Left ventricle myocardium inferior (tissue), 1 donor: ENCODE measurements around the gene HSPA12A. TPM values are rescaled to one million over a fixed set of nuclear protein-coding genes. Genes with fewer than 3 reads are reported as not detected.
A peak's percentile ranks its signal among the peaks of the same experiment; 100 is the strongest.

Source experiments
- DNase-seq: peaks from one replicate; pipeline ENCODE4 v3.0.0-alpha.2; 2020
- H3K27ac ChIP-seq: fragments of 200-600 bp; replicated peaks from 2 replicates; pipeline ENCODE4 v1.8.0; 2021
- H3K27me3 ChIP-seq: fragments of 200-600 bp; 2 replicates; pipeline ENCODE4 v1.8.0; 2021; ENCODE audit warnings: low read depth
- H3K36me3 ChIP-seq: fragments of 200-600 bp; 2 replicates; pipeline ENCODE4 v1.8.0; 2021
- H3K4me1 ChIP-seq: fragments of 200-600 bp; 2 replicates; pipeline ENCODE4 v1.8.0; 2021
- H3K4me3 ChIP-seq: fragments of 200-600 bp; 2 replicates; pipeline ENCODE4 v1.8.0; 2021; ENCODE audit warnings: mild to moderate bottlenecking, moderate library complexity
- H3K9me3 ChIP-seq: fragments of 200-600 bp; replicated peaks from 2 replicates; pipeline ENCODE4 v1.8.0; 2021
- CTCF ChIP-seq: fragments of 200-600 bp; IDR thresholded peaks from 2 replicates; pipeline ENCODE4 v1.8.0; 2021; ENCODE audit warnings: antibody characterized with exemption, mild to moderate bottlenecking, borderline replicate concordance
- intact Hi-C: fragments of 100-400 bp; cut with micrococcal nuclease; formaldehyde crosslinking; loops from one replicate; pipeline ENCODE4 v1.11.0; 2022
- total RNA-seq: library from RNA; stranded (reverse); fragmentation: NEBNext Ultra II Directional; extraction: Animal tissue kit (Norgen Biotek cat#: 25700); gene quantifications from one replicate; pipeline ENCODE4 v1.2.1, GENCODE V29; 2021
- donor health status: DM: no; HTN: yes; CAD: no; lungs with severe emphysema.

HSPA12A gene
- total RNA-seq, 1 donor from 2014 or later = 15.0 TPM

DNA sequence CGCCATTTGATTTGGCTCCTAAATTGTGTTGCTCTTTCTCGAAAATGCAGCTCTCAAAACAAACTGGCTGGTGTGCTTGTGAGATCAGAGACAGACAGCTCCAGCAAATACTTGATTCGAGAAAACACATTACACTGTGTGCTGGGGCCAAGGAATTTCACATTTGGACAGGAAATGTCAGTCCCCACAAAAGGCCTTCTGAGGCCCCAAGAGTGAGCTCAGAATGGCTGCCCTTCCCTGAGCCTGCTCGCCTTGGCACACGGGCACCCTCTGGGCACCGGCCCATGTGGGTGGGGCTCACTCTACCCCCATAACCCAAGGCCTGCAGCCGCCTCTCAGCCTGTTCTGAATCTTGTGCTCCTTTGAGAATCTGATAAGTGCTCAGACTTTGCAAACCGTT, 13.9 kb upstream of the HSPA12A start:
- Histone ChIP-seq H3K4me3 (no peak overlapping the region), H3K27me3 (no peaks in the 10 kb centered on the region), H3K36me3 (no peaks in the 10 kb centered on the region), H3K27ac (peak overlapping the region; percentile 68), H3K4me1 (peaks cover 29% of the 10 kb centered on the region), H3K9me3 (no peaks in the 10 kb centered on the region)
- DNase-seq = peak; percentile 52
- intact Hi-C loops = no loop called here
- TF ChIP-seq CTCF = no peak

DNA sequence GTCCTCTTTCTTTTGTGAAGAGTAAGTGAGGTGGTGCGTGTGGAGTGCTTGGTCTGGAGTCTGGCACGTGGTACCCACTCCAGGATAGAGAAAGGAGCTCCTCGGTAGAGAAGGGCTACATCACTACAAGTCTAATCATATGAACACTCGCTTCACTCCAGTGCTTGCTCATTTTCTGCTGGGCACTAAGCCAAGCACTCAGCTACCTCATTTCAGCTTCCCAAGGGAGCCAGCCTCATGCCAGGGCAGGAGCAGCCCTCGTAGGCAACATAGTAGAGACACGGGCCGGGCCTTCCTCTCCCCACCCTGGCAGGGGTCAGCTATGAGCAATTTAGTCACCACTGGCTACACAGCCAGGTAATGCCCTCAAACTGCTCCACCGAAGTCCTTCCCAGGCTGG, 11.4 kb upstream of the HSPA12A start:
- no peak for TF ChIP-seq CTCF
- Histone ChIP-seq H3K27ac (peak overlapping the region; percentile 14), H3K9me3 (no peaks in the 10 kb centered on the region), H3K36me3 (no peaks in the 10 kb centered on the region), H3K4me1 (peaks cover 32% of the 10 kb centered on the region), H3K27me3 (no peaks in the 10 kb centered on the region), H3K4me3 (no peak overlapping the region)
- intact Hi-C loops = no loop called here
- DNase-seq = no peak

DNA sequence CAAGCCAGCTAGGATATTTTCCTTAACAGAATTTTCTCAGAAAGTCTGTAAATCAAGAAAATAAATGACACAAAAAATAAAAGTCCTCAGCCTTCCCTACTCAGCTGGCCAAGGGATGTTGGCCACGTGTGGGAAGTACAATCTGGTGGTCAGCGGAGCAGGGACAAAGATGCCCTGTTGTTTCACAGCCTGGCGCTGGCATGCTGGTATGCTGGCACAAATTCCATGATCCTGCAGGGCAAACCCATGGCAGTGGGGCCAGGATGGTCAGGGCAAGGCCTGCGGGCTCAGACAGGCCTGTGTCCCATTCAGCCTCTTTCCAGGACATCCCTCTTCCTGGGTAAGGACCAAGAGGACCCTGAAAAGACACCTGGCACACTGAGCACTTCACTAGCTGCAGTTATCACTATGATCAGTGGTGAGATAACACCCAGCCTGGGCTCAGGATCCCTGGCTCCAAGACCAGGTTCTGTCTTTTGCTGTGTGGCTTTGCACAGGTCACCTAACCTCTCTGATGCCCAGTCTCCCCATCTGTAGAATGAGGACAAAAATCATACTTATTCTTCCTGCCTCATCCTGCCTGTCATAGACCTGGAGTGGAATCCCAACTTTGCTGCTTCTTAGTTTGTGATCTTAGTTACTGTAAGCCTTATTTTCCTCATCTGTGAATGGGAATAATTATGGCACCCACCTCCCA, 10.8 kb upstream of the HSPA12A start:
- intact Hi-C loops = no loop called here
- TF ChIP-seq CTCF = no peak
- H3K36me3 ChIP-seq = no peaks in the 10 kb centered on the region
- no peaks in the 10 kb centered on the region for H3K9me3 ChIP-seq
- H3K4me3 ChIP-seq = no peak overlapping the region
- no peak overlapping the region for H3K27ac ChIP-seq
- H3K4me1 ChIP-seq = peaks cover 32% of the 10 kb centered on the region
- no peaks in the 10 kb centered on the region for H3K27me3 ChIP-seq
- no peak for DNase-seq

- Histone ChIP-seq H3K4me1 (peaks cover 32% of the 10 kb centered on the region), H3K36me3 (no peaks in the 10 kb centered on the region), H3K4me3 (no peak overlapping the region), H3K27me3 (no peaks in the 10 kb centered on the region), H3K27ac (no peak overlapping the region), H3K9me3 (no peaks in the 10 kb centered on the region)
- no peak for TF ChIP-seq CTCF
- DNase-seq = no peak
- intact Hi-C loops = no loop called here
Observed at GRCh38 chr10:116752563-116752962, 10.2 kb upstream of the HSPA12A start.

GRCh38 chr10:116748471-116748870, 6.1 kb upstream of the HSPA12A start:
- Histone ChIP-seq H3K9me3 (no peaks in the 10 kb centered on the region), H3K4me1 (peaks cover 9% of the 10 kb centered on the region), H3K4me3 (no peak overlapping the region), H3K27ac (no peak overlapping the region), H3K27me3 (no peaks in the 10 kb centered on the region), H3K36me3 (no peaks in the 10 kb centered on the region)
- intact Hi-C loops = no loop called here
- DNase-seq = no peak
- TF ChIP-seq CTCF = no peak

DNA sequence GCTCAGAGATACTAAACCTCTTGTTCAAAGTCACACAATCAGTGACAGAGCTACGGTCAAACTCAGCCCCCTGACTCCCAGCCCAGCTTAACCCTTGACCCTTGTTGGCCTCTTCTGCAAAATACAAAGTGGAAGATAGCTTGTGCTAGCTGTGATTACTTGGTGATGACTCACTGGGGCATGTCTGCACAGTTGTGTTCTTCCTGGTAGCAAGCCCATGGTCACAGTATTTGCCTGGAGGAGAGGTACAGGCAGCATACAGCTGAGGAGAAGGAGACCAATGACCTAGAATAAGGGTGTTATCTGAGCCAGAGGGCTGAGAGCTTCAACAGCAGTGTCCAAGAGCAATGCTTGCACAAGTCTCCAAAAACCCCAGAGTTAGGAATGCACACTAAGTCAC, 5.7 kb upstream of the HSPA12A start:
- no peak for DNase-seq
- Histone ChIP-seq H3K9me3 (no peaks in the 10 kb centered on the region), H3K36me3 (no peaks in the 10 kb centered on the region), H3K4me1 (peaks cover 9% of the 10 kb centered on the region), H3K27me3 (no peaks in the 10 kb centered on the region), H3K4me3 (no peak overlapping the region), H3K27ac (no peak overlapping the region)
- TF ChIP-seq CTCF = no peak
- intact Hi-C loops = no loop called here
